ENCODE results near the gene EXD3. TPM values are rescaled to one million over a fixed set of nuclear protein-coding genes. Genes with fewer than 3 reads are reported as not detected.
A peak's percentile ranks its signal among the peaks of the same experiment; 100 is the strongest.

Gene EXD3
- total RNA-seq, 4 donors from 2014 or later = 2.8 to 16.8 (median 9.1) TPM

- 78 to 80% methylated on average over 1 to 3 of the region's 6 CpGs for WGBS, 2 donors
- Histone ChIP-seq H3K27me3 (no peaks in the 10 kb centered on the region), H3K36me3 (peaks cover 33 to 100% (median 36%) of the 10 kb centered on the region in 3 donors), H3K4me1 (peaks cover 0 to 52% (median 15%) of the 10 kb centered on the region in 3 donors), H3K27ac (peak overlapping the region in 2 of 4 donors; percentile 8 to 68), H3K4me3 (no peak overlapping the region), H3K9me3 (no peaks in the 10 kb centered on the region)
- intact Hi-C loops (cut with DNase I) = no loop called here
- no peak for DNase-seq
- no peak for TF ChIP-seq POLR2A (IDR thresholded peaks at IDR 0.05)
- TF ChIP-seq CTCF (IDR thresholded peaks at IDR 0.05) = no peak
Measured at GRCh38 chr9:137267933-137268355, 155.0 kb downstream of the EXD3 start.

GRCh38 chr9:137266585-137267453 lies 156.1 kb downstream of the EXD3 start:
- no peak overlapping the region for H3K4me3 ChIP-seq
- H3K27ac ChIP-seq = no peak overlapping the region
- intact Hi-C loops (cut with DNase I) = no loop called here
- H3K4me1 ChIP-seq = peaks cover 0 to 45% (median 11%) of the 10 kb centered on the region in 3 donors
- TF ChIP-seq CTCF (IDR thresholded peaks at IDR 0.05) (no peak), POLR2A (IDR thresholded peaks at IDR 0.05) (no peak)
- no peaks in the 10 kb centered on the region for H3K9me3 ChIP-seq
- DNase-seq = no peak
- peaks cover 23 to 92% (median 28%) of the 10 kb centered on the region in 3 donors for H3K36me3 ChIP-seq
- H3K27me3 ChIP-seq = no peaks in the 10 kb centered on the region
- 85 to 94% methylated on average over 15 to 28 of the region's 34 CpGs for WGBS, 2 donors

- Histone ChIP-seq H3K9me3 (no peaks in the 10 kb centered on the region), H3K27ac (no peak overlapping the region), H3K27me3 (no peaks in the 10 kb centered on the region), H3K36me3 (peaks cover 23 to 90% (median 28%) of the 10 kb centered on the region in 3 donors), H3K4me3 (no peak overlapping the region), H3K4me1 (peaks cover 0 to 38% (median 11%) of the 10 kb centered on the region in 3 donors)
- WGBS, 2 donors = 100% methylated on average over 3 of the region's 15 CpGs; no CpG with 5 or more reads in 1 of the 2 donors
- no peak for DNase-seq
- TF ChIP-seq CTCF (IDR thresholded peaks at IDR 0.05) (no peak), POLR2A (IDR thresholded peaks at IDR 0.05) (no peak)
- intact Hi-C loops (cut with DNase I) = no loop called here
Measured at GRCh38 chr9:137266162-137266527, 156.8 kb downstream of the EXD3 start.

- DNase-seq = no peak
- Histone ChIP-seq H3K36me3 (peaks cover 23 to 87% (median 28%) of the 10 kb centered on the region in 3 donors), H3K27ac (no peak overlapping the region), H3K4me1 (peaks cover 0 to 33% (median 11%) of the 10 kb centered on the region in 3 donors), H3K4me3 (no peak overlapping the region), H3K27me3 (no peaks in the 10 kb centered on the region), H3K9me3 (no peaks in the 10 kb centered on the region)
- no peak for TF ChIP-seq POLR2A (IDR thresholded peaks at IDR 0.05)
- TF ChIP-seq CTCF (IDR thresholded peaks at IDR 0.05) = no peak
- intact Hi-C loops (cut with DNase I) = no loop called here
- WGBS, 2 donors = 89 to 100% methylated on average over 1 to 14 of the region's 29 CpGs
Measured at GRCh38 chr9:137265496-137266161, 157.3 kb downstream of the EXD3 start.

- Histone ChIP-seq H3K27me3 (no peaks in the 10 kb centered on the region), H3K9me3 (no peaks in the 10 kb centered on the region), H3K4me1 (peaks cover 0 to 17% (median 4%) of the 10 kb centered on the region in 3 donors), H3K36me3 (peaks cover 23 to 85% (median 28%) of the 10 kb centered on the region in 3 donors), H3K4me3 (no peak overlapping the region), H3K27ac (no peak overlapping the region)
- intact Hi-C loops (cut with DNase I) = no loop called here
- DNase-seq = no peak
- TF ChIP-seq CTCF (IDR thresholded peaks at IDR 0.05) (no peak), POLR2A (IDR thresholded peaks at IDR 0.05) (no peak)
- 92 to 96% methylated on average over 8 to 14 of the region's 22 CpGs for WGBS, 2 donors
Measured at GRCh38 chr9:137264067-137264466, 158.9 kb downstream of the EXD3 start.
